HepG2 (cell line): ENCODE measurements around the gene GNAI2. TPM values are rescaled to one million over a fixed set of nuclear protein-coding genes. Genes with fewer than 3 reads are reported as not detected.

Source experiments
- DPF2 ChIP-seq: sonication (generic); formaldehyde crosslinking; IDR thresholded peaks from 2 replicates; pipeline ENCODE4 v1.4.0; 2020; ENCODE audit warnings: mild to moderate bottlenecking, low read depth, missing genetic modification reagents, borderline replicate concordance
- ESRRA ChIP-seq: sonication (generic); formaldehyde crosslinking; IDR thresholded peaks from 2 replicates; pipeline ENCODE4 v1.5.1; 2020; ENCODE audit warnings: mild to moderate bottlenecking, low read depth, missing genetic modification reagents
- HIVEP1 ChIP-seq: sonication (generic); formaldehyde crosslinking; IDR thresholded peaks from 2 replicates; pipeline ENCODE4 v1.4.0; 2020; ENCODE audit warnings: mild to moderate bottlenecking, missing genetic modification reagents
- HOXA9 ChIP-seq: sonication (generic); formaldehyde crosslinking; IDR thresholded peaks from 2 replicates; pipeline ENCODE4 v1.8.1; 2022; ENCODE audit warnings: missing genetic modification reagents, mild to moderate bottlenecking, moderate library complexity, borderline replicate concordance
- KLF15 ChIP-seq: sonication (generic); formaldehyde crosslinking; IDR thresholded peaks from 2 replicates; pipeline ENCODE4 v1.8.1; 2023; ENCODE audit warnings: borderline replicate concordance, mild to moderate bottlenecking, inconsistent platforms, missing genetic modification reagents, mixed read lengths
- KMT2B ChIP-seq: IDR thresholded peaks from 2 replicates; pipeline ENCODE4 v1.6.1; 2016; ENCODE audit warnings: missing genetic modification reagents, missing compliant biosample characterization
- NFIB ChIP-seq: sonication (generic); formaldehyde crosslinking; IDR thresholded peaks from 2 replicates; pipeline ENCODE4 v1.9.0; 2021; ENCODE audit warnings: missing genetic modification reagents, mild to moderate bottlenecking, borderline replicate concordance
- PHF20 ChIP-seq: sonication (generic); formaldehyde crosslinking; IDR thresholded peaks from 2 replicates; pipeline ENCODE4 v1.5.0; 2020; ENCODE audit warnings: mild to moderate bottlenecking, missing genetic modification reagents
- POLR2G ChIP-seq: fragments of 200-400 bp; formaldehyde crosslinking; IDR thresholded peaks from 2 replicates; pipeline ENCODE4 v1.6.1; 2018; ENCODE audit warnings: mild to moderate bottlenecking, low read depth, low read length, moderate library complexity
- PRDM15 ChIP-seq: sonication (generic); formaldehyde crosslinking; IDR thresholded peaks from 2 replicates; pipeline ENCODE4 v1.4.0; 2020; ENCODE audit warnings: missing genetic modification reagents
- RFX5 ChIP-seq: IDR thresholded peaks from 2 replicates; pipeline ENCODE4 v1.6.1; 2011; ENCODE audit warnings: low read depth, low read length, improper control_type of control experiment
- SMYD3 ChIP-seq: sonication (generic); formaldehyde crosslinking; IDR thresholded peaks from 2 replicates; pipeline ENCODE4 v1.8.1; 2023; ENCODE audit warnings: mild to moderate bottlenecking, missing genetic modification reagents
- SPEN ChIP-seq: sonication (generic); formaldehyde crosslinking; IDR thresholded peaks from 2 replicates; pipeline ENCODE4 v1.5.1; 2020; ENCODE audit warnings: low read depth, mild to moderate bottlenecking, missing genetic modification reagents
- TEAD3 ChIP-seq: optimal IDR thresholded peaks from 2 replicates; pipeline ENCODE3; 2016; ENCODE audit warnings: borderline replicate concordance
- TGIF2 ChIP-seq: IDR thresholded peaks from 2 replicates; pipeline ENCODE4 v1.6.1; 2016; ENCODE audit warnings: control low read depth, missing compliant biosample characterization
- THAP9 ChIP-seq: sonication (generic); formaldehyde crosslinking; IDR thresholded peaks from 2 replicates; pipeline ENCODE4; 2020; ENCODE audit warnings: missing genetic modification reagents, mild to moderate bottlenecking, borderline replicate concordance
- ZBTB46 ChIP-seq: sonication (generic); formaldehyde crosslinking; IDR thresholded peaks from 2 replicates; pipeline ENCODE4 v1.4.0; 2020; ENCODE audit warnings: mild to moderate bottlenecking, missing genetic modification reagents, borderline replicate concordance
- ZMYM2 ChIP-seq: sonication (generic); formaldehyde crosslinking; IDR thresholded peaks from 2 replicates; pipeline ENCODE4 v1.8.0; 2022; ENCODE audit warnings: mild to moderate bottlenecking, missing genetic modification reagents
- ZNF567 ChIP-seq: sonication (generic); formaldehyde crosslinking; IDR thresholded peaks from 2 replicates; pipeline ENCODE4 v1.8.1; 2023; ENCODE audit warnings: mild to moderate bottlenecking, missing genetic modification reagents, borderline replicate concordance
- ZNF572 ChIP-seq: sonication (generic); formaldehyde crosslinking; IDR thresholded peaks from 2 replicates; pipeline ENCODE4 v1.5.1; 2020; ENCODE audit warnings: mild to moderate bottlenecking, missing genetic modification reagents
- polyA plus RNA-seq, 8 experiments: library from polyadenylated mRNA; depleted of rRNA in 3 of 8; stranded (reverse) in 7 of 8; unstranded in 1 of 8; fragments of >200 nt; fragmentation: Illumina TruSeq in 4 of 8; extraction: Trizol in 4 of 8; gene quantifications; 2 replicates each; pipeline versions ENCODE4 v1.2.1 to v1.2.3, GENCODE V29; 2011 to 2016; ENCODE audit warnings: low read depth in 4 of 8, missing spikeins in 1 of 8, mixed read lengths in 1 of 8; ENCODE audit not compliant: insufficient read depth in 1 of 8
- total RNA-seq, 5 experiments: library from RNA; depleted of rRNA; stranded (reverse); fragments of >200 nt; fragmentation: Illumina TruSeq; extraction: Trizol; gene quantifications; 2 replicates each; pipeline ENCODE4 v1.2.3, GENCODE V29; 2016; ENCODE audit warnings: low read depth in 1 of 5

Gene GNAI2
- total and polyA plus RNA-seq, 2 of the 13 experiments (the other 11 are each of a cell fraction or from before 2014, with no cell fraction given), result 51.1 to 66.2 TPM

GRCh38 chr3:50221411-50222168, 14.4 kb upstream of the GNAI2 start (continued):
- TF ChIP-seq ZBTB46, result no peak
- no peak for TF ChIP-seq ZNF567
- no peak for TF ChIP-seq NFIB (CRISPR knock-in tag)
- TF ChIP-seq ZMYM2 (CRISPR knock-in tag), result 0 out of 2 replicates have a peak, but pooled peaks have one; percentile 35
- no peak; the same call in 1 of the 2 replicates for TF ChIP-seq TGIF2
- TF ChIP-seq RFX5, result no peak
- no peak for TF ChIP-seq THAP9 (CRISPR knock-in tag)
- TF ChIP-seq TEAD3 (CRISPR knock-in tag), result no peak
- TF ChIP-seq PRDM15 (CRISPR knock-in tag), result peak; percentile 41; the same call in 1 of the 2 replicates
- no peak for TF ChIP-seq HOXA9 (CRISPR knock-in tag)
- TF ChIP-seq ZNF572, result 0 out of 2 replicates have a peak, but pooled peaks have one; percentile 29
- TF ChIP-seq KLF15 (CRISPR knock-in tag), result no peak; the same call in 1 of the 2 replicates
- peak; percentile 50 for TF ChIP-seq POLR2G
- TF ChIP-seq SMYD3, result no peak
- peak; percentile 63; the same call in 1 of the 2 replicates for TF ChIP-seq SPEN (CRISPR knock-in tag)
- TF ChIP-seq DPF2 (CRISPR knock-in tag), result no peak; the same call in 1 of the 2 replicates
- peak; percentile 56; the same call in 1 of the 2 replicates for TF ChIP-seq HIVEP1 (CRISPR knock-in tag)
- TF ChIP-seq ESRRA, result peak; percentile 68; the same call in 1 of the 2 replicates
- no peak for TF ChIP-seq PHF20 (CRISPR knock-in tag)
- no peak for TF ChIP-seq KMT2B
